Spleen (tissue), 11 donors: ENCODE data around the gene ISCA1. TPM values are rescaled to one million over a fixed set of nuclear protein-coding genes. Genes with fewer than 3 reads are reported as not detected.
A peak's percentile ranks its signal among the peaks of the same experiment; 100 is the strongest.

Experiments used
- DNase-seq: peaks from one replicate; pipeline ENCODE4 v3.0.0-alpha.2; 2020
- H3K27ac ChIP-seq, 8 donors: fragments of 200-600 bp; sonication (generic) in 7 of 8; 1 replicate in 4 of 8; 2 replicates in 4 of 8; pipeline versions ENCODE4 v1.5.0 to v1.8.0; 2016 to 2021; ENCODE audit warnings: inconsistent platforms in 4 of 8, mild to moderate bottlenecking in 4 of 8, moderate library complexity in 1 of 8
- H3K27me3 ChIP-seq, 7 donors: fragments of 200-600 bp; sonication (generic) in 6 of 7; replicated peaks in 1 of 7; 1 replicate in 4 of 7; 2 replicates in 3 of 7; pipeline versions ENCODE4 v1.5.0 to v1.8.0; 2016 to 2021; ENCODE audit warnings: inconsistent platforms in 3 of 7, mild to moderate bottlenecking in 1 of 7
- H3K36me3 ChIP-seq, 6 donors: fragments of 200-600 bp; sonication (generic) in 5 of 6; 1 replicate in 4 of 6; 2 replicates in 2 of 6; pipeline versions ENCODE4 v1.5.0 to v1.8.0; 2016 to 2021; ENCODE audit warnings: inconsistent platforms in 2 of 6
- H3K4me1 ChIP-seq, 6 donors: fragments of 200-600 bp; sonication (generic) in 5 of 6; 1 replicate in 3 of 6; 2 replicates in 3 of 6; pipeline versions ENCODE4 v1.5.0 to v1.8.0; 2016 to 2021; ENCODE audit warnings: inconsistent platforms in 3 of 6
- H3K4me3 ChIP-seq, 8 donors: fragments of 200-600 bp; sonication (generic) in 7 of 8; 1 replicate in 4 of 8; 2 replicates in 4 of 8; pipeline versions ENCODE4 v1.5.0 to v1.8.0; 2016 to 2021; ENCODE audit warnings: inconsistent platforms in 4 of 8, mild to moderate bottlenecking in 4 of 8, moderate library complexity in 2 of 8
- H3K9me3 ChIP-seq, 8 donors: fragments of 200-600 bp; sonication (generic) in 7 of 8; 1 replicate in 4 of 8; 2 replicates in 4 of 8; pipeline versions ENCODE4 v1.5.0 to v1.8.0; 2016 to 2021; ENCODE audit warnings: inconsistent platforms in 4 of 8
- CTCF ChIP-seq, 11 experiments: fragments of 200-600 bp in 7 of 11; fragments of 450-650 bp in 4 of 11; sonication (generic) in 4 of 11; IDR thresholded peaks in 8 of 11; conservative IDR thresholded peaks in 3 of 11; 1 replicate in 7 of 11; 2 replicates in 4 of 11; pipeline versions ENCODE4 v1.4.0 to v1.8.0; 2016 to 2021; ENCODE audit warnings: antibody characterized with exemption in 11 of 11, inconsistent platforms in 4 of 11, mild to moderate bottlenecking in 1 of 11
- POLR2A ChIP-seq, 3 donors: fragments of 450-650 bp; IDR thresholded peaks; one replicate each; pipeline ENCODE4 v1.5.1; 2017; ENCODE audit warnings: antibody characterized with exemption in 3 of 3, mild to moderate bottlenecking in 1 of 3
- POLR2AphosphoS5 ChIP-seq, 3 donors: sonication (generic); formaldehyde crosslinking; IDR thresholded peaks; one replicate each; pipeline ENCODE4 v1.5.1; 2017; ENCODE audit warnings: antibody characterized with exemption in 3 of 3
- whole genome bisulfite sequencing, 5 donors: extraction: QIAGEN DNeasy Blood & Tissue Kit in 3 of 5; methylation state at CpG; one replicate each; pipeline versions ENCODE4 v1.1.5 to v1.1.7; 2013 to 2018; 5-methylcytosine and 5-hydroxymethylcytosine counted together
- intact Hi-C: fragments of 100-400 bp; cut with DNase I; formaldehyde crosslinking; loops from one replicate; pipeline ENCODE4 v1.15.0; 2023; ENCODE audit warnings: low total_unique reads
- polyA plus RNA-seq, 3 donors: library from polyadenylated mRNA; stranded (reverse); fragments of 200-250 nt; gene quantifications; one replicate each; pipeline ENCODE4 v1.2.1, GENCODE V29; 2013
- total RNA-seq, 7 donors: library from RNA; depleted of rRNA in 3 of 7; stranded (reverse); fragments of >200 nt in 3 of 7; fragmentation: NEBNext Ultra II Directional in 4 of 7; extraction: Animal tissue kit (Norgen Biotek cat#: 25700) in 4 of 7; gene quantifications; one replicate each; pipeline versions ENCODE4 v1.1.0 to v1.2.1, GENCODE V29; 2016 to 2021
- donor health status: healthy with polysubstance abuse.
- donor health status: DM: no; HTN: no; CAD: no; lungs with moderate emphysema.
- donor health status: DM: no; HTN: no; CAD: no.
- donor health status: Bipolar disorder and iron deficiency.
- donor health status: healthy.
- donor health status: DM: no; HTN: no; CAD: no.
- donor health status: DM: yes; HTN: yes; CAD: no.

Gene ISCA1
- total and polyA plus RNA-seq, 10 donors = 15.3 to 35.5 (median 25.1) TPM

- intact Hi-C loops = no loop called here
- Histone ChIP-seq H3K4me3 (no peak overlapping the region), H3K27me3 (no peaks in the 10 kb centered on the region), H3K27ac (no peak overlapping the region), H3K4me1 (no peaks in the 10 kb centered on the region), H3K9me3 (no peaks in the 10 kb centered on the region), H3K36me3 (peaks cover 0 to 100% (median 81%) of the 10 kb centered on the region in 6 donors)
- no peak for DNase-seq
- 83 to 92% (median 87%) methylated on average over 1 of the region's 1 CpG for WGBS, 5 donors
- no peak for TF ChIP-seq POLR2AphosphoS5 (IDR thresholded peaks at IDR 0.05)
- no peak for TF ChIP-seq POLR2A (IDR thresholded peaks at IDR 0.05)
- TF ChIP-seq CTCF (IDR thresholded peaks at IDR 0.05 in 8 of 11, conservative IDR thresholded peaks at IDR 0.05 in 3 of 11) = no peak
Observed at GRCh38 chr9:86308687-86309086, 26.3 kb upstream of the ISCA1 start.

- TF ChIP-seq POLR2AphosphoS5 (IDR thresholded peaks at IDR 0.05) (no peak), POLR2A (IDR thresholded peaks at IDR 0.05) (no peak), CTCF (IDR thresholded peaks at IDR 0.05 in 8 of 11, conservative IDR thresholded peaks at IDR 0.05 in 3 of 11) (no peak)
- no peak for DNase-seq
- H3K27ac ChIP-seq = no peak overlapping the region
- H3K9me3 ChIP-seq = no peaks in the 10 kb centered on the region
- peaks cover 0 to 100% (median 96%) of the 10 kb centered on the region in 6 donors for H3K36me3 ChIP-seq
- intact Hi-C loops = no loop called here
- no peaks in the 10 kb centered on the region for H3K27me3 ChIP-seq
- H3K4me1 ChIP-seq = peaks cover 0 to 2% (median 0%) of the 10 kb centered on the region in 6 donors
- H3K4me3 ChIP-seq = no peak overlapping the region
- 62 to 66% (median 65%) methylated on average over 3 of the region's 3 CpGs for WGBS, 5 donors
Observed at GRCh38 chr9:86304236-86304730, 21.9 kb upstream of the ISCA1 start.

- no peaks in the 10 kb centered on the region for H3K9me3 ChIP-seq
- no peak for TF ChIP-seq CTCF (IDR thresholded peaks at IDR 0.05 in 8 of 11, conservative IDR thresholded peaks at IDR 0.05 in 3 of 11)
- TF ChIP-seq POLR2A (IDR thresholded peaks at IDR 0.05) = no peak
- no peak for TF ChIP-seq POLR2AphosphoS5 (IDR thresholded peaks at IDR 0.05)
- peaks cover 0 to 100% (median 96%) of the 10 kb centered on the region in 6 donors for H3K36me3 ChIP-seq
- peaks cover 0 to 8% (median 0%) of the 10 kb centered on the region in 6 donors for H3K4me1 ChIP-seq
- H3K27me3 ChIP-seq = no peaks in the 10 kb centered on the region
- no peak for DNase-seq
- WGBS, 5 donors = 78 to 89% (median 86%) methylated on average over 4 of the region's 4 CpGs
- no peak overlapping the region for H3K4me3 ChIP-seq
- intact Hi-C loops = no loop called here
- peak overlapping the region in 1 of 8 donors; percentile 11 for H3K27ac ChIP-seq
Observed at GRCh38 chr9:86303316-86303975, 21.1 kb upstream of the ISCA1 start.

DNA sequence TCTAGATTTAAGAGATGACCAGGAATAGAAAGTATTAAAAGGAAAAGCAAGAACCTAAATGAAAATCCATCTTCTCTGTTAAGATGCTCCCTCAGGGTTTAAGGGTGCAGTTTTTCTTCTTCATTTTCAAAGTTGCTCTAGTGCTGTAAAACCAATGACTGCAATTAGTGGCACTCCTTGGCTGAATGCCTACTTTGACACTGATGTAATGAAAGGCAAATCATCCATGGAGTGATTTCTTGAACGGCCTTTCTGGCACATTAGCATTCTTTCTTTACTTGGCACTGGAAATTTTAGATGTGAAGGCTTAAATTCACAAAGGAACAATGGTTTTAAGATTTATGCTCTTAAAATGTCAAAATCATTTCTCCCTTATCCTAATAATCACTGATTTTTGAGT lies 19.3 kb upstream of the ISCA1 start:
- 81 to 93% (median 90%) methylated on average over 1 of the region's 1 CpG for WGBS, 5 donors
- peaks cover 0 to 100% (median 93%) of the 10 kb centered on the region in 6 donors for H3K36me3 ChIP-seq
- H3K27ac ChIP-seq = no peak overlapping the region
- DNase-seq = no peak
- no peaks in the 10 kb centered on the region for H3K9me3 ChIP-seq
- TF ChIP-seq CTCF (IDR thresholded peaks at IDR 0.05 in 8 of 11, conservative IDR thresholded peaks at IDR 0.05 in 3 of 11) (no peak), POLR2A (IDR thresholded peaks at IDR 0.05) (no peak), POLR2AphosphoS5 (IDR thresholded peaks at IDR 0.05) (no peak)
- peaks cover 0 to 8% (median 0%) of the 10 kb centered on the region in 6 donors for H3K4me1 ChIP-seq
- H3K27me3 ChIP-seq = no peaks in the 10 kb centered on the region
- intact Hi-C loops = no loop called here
- H3K4me3 ChIP-seq = no peak overlapping the region
